PFSK-1 (cell line): ENCODE results near the gene SANBR. TPM values are rescaled to one million over a fixed set of nuclear protein-coding genes. Genes with fewer than 3 reads are reported as not detected.

Source experiments
- FOXP2 ChIP-seq: optimal IDR thresholded peaks from 2 replicates; pipeline ENCODE3; 2011; ENCODE audit warnings: borderline replicate concordance, control low read depth, inconsistent platforms; ENCODE audit not compliant: insufficient read depth; ENCODE audit errors: extremely low read length, extremely low read depth
- POLR2AphosphoS5 ChIP-seq: IDR thresholded peaks from 2 replicates; pipeline ENCODE4 v1.6.1; 2012; ENCODE audit warnings: low read depth, mild to moderate bottlenecking, control low read depth, low read length, moderate library complexity
- SIN3A ChIP-seq: IDR thresholded peaks from 2 replicates; pipeline ENCODE4 v1.6.1; 2012; ENCODE audit warnings: mild to moderate bottlenecking, low read length, moderate library complexity, borderline replicate concordance; ENCODE audit not compliant: insufficient read depth
- TAF1 ChIP-seq: IDR thresholded peaks from 2 replicates; pipeline ENCODE4 v1.6.1; 2012; ENCODE audit warnings: low read length, control low read depth, borderline replicate concordance; ENCODE audit not compliant: insufficient read depth
- polyA plus RNA-seq: library from polyadenylated mRNA; unstranded; fragments of >200 nt; gene quantifications from one replicate; pipeline ENCODE4 v1.2.1, GENCODE V29; 2012; ENCODE audit warnings: low read depth, missing spikeins; ENCODE audit not compliant: insufficient read length
- TF ChIP-seq, protein P1 (sequence below), 2 experiments: IDR thresholded peaks; 2 replicates each; pipeline versions ENCODE4 v1.6.1 to v1.8.0; 2011 to 2012; ENCODE audit warnings: low read depth in 2 of 2, low read length in 2 of 2, control low read depth in 1 of 2, inconsistent platforms in 1 of 2, mild to moderate bottlenecking in 1 of 2, moderate library complexity in 1 of 2; ENCODE audit not compliant: insufficient read depth in 1 of 2

Gene SANBR
- polyA plus RNA-seq = 2.4 TPM

DNA sequence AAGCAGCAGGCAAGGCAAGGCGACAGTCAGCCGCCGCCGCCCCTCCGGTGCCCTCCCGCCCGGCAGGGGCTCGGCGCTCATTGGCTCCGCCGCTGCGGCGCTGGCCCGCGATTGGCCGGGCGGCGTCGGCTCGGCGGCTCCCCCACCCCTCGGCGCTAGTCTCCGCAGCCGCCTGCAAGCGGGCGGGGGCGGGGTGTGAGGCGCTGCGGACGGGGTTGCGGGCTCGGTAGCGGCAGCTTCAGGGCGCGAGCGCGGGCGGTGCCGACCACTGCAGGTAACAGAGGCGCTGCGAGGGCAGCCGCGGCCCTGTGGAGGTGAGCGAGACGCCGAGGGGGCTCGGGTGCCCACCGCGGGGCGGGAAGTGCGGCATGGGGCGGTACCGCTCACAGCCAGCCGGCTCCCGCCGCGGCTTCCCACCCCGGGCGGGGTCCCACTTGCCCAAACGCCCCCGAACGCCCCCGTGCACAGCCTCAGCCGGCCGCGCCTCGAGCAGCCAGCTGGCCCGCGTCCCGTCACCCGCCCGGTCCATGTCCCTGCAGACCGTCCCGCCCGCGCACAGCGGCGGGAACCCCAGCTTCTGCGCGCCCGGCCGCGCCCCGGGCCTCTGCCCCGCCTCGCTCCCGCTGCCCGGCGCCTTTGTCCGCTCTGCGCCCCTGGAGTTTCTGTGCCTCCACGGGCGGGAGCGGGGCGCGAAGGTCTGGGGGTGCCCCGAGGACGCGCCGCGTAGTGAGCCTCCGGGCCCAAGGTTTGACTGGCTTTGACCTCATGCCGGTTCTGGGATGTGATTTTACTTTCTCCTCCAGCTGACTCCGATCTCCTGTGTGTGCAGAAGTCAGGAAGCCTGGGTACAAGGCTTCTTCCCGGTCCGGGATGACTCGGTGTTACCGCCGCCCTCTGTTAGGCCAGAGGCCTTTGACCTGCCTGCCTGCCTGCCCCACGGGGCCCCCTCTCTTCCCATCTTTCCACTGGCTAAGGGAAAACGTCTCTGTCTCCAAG lies at the start of gene SANBR:
SANBR (plus strand) TSS at position 158 of the 996 bp plus-strand sequence. CDS start 4,480 bp downstream, outside the sequence.
- TF ChIP-seq, protein P1, sequence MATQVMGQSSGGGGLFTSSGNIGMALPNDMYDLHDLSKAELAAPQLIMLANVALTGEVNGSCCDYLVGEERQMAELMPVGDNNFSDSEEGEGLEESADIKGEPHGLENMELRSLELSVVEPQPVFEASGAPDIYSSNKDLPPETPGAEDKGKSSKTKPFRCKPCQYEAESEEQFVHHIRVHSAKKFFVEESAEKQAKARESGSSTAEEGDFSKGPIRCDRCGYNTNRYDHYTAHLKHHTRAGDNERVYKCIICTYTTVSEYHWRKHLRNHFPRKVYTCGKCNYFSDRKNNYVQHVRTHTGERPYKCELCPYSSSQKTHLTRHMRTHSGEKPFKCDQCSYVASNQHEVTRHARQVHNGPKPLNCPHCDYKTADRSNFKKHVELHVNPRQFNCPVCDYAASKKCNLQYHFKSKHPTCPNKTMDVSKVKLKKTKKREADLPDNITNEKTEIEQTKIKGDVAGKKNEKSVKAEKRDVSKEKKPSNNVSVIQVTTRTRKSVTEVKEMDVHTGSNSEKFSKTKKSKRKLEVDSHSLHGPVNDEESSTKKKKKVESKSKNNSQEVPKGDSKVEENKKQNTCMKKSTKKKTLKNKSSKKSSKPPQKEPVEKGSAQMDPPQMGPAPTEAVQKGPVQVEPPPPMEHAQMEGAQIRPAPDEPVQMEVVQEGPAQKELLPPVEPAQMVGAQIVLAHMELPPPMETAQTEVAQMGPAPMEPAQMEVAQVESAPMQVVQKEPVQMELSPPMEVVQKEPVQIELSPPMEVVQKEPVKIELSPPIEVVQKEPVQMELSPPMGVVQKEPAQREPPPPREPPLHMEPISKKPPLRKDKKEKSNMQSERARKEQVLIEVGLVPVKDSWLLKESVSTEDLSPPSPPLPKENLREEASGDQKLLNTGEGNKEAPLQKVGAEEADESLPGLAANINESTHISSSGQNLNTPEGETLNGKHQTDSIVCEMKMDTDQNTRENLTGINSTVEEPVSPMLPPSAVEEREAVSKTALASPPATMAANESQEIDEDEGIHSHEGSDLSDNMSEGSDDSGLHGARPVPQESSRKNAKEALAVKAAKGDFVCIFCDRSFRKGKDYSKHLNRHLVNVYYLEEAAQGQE (IDR thresholded peaks at IDR 0.05; ENCODE audit: insufficient read depth in 1 of 2, low read depth in 2 of 2, low read length in 2 of 2) = no peak
- TF ChIP-seq FOXP2 (peak; percentile 4), POLR2AphosphoS5 (peak; percentile 57)

DNA sequence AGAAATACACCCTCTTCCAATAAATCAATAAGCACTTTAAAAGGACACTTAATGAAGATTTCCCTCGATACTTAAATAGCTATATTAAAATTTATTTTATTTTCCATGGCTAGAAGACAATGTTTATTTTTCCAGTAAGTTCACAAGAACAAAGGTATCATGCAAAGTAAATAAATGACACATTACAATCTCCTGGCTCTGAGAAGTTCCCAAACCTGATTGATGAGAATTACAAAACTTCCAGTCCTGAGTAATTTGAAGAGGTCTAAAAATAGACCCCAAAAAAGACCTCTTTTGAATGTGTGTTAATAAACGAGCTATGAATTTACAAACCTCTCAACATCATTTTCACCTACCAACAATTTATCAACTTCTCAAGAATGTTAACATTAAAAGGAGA lies 49.7 kb upstream of the SANBR start:
- no peak for TF ChIP-seq POLR2AphosphoS5
- TF ChIP-seq TAF1 = no peak
- TF ChIP-seq, protein P1 (IDR thresholded peaks at IDR 0.05; ENCODE audit: insufficient read depth in 1 of 2, low read depth in 2 of 2, low read length in 2 of 2) = no peak
- TF ChIP-seq FOXP2 = no peak
- no peak for TF ChIP-seq SIN3A

DNA sequence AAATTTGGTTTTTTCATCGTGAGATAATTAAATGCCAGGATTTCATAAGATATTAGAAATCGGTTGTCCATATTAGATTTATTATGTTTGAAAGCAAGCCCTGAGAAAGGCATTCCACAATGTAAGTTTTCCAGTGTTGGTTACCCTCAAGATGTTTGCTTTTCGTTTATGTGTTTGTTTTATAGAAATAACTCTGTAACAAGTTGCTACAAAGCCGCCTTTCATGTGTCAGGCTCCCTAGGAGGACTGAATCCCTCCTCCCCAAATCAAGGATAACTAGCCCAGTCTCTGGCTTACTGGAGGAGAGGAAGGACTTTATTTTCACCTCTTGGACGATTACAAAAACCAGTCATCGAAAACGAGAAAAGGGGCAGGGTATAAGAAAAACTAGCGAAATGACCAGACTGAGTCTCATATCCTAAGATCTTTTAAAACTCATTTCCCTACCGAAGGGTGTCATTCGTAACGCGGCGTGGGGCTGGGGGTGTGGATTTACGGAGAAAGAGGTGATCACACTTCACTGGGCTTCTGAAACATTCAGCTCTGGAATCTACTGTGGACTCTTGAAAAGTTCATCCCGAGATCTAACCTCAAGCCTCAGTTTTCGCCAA lies 49.2 kb upstream of the SANBR start:
- TF ChIP-seq, protein P1 (IDR thresholded peaks at IDR 0.05; ENCODE audit: insufficient read depth in 1 of 2, low read depth in 2 of 2, low read length in 2 of 2) = no peak
- no peak for TF ChIP-seq TAF1
- no peak for TF ChIP-seq SIN3A
- no peak for TF ChIP-seq POLR2AphosphoS5
- TF ChIP-seq FOXP2 = no peak

DNA sequence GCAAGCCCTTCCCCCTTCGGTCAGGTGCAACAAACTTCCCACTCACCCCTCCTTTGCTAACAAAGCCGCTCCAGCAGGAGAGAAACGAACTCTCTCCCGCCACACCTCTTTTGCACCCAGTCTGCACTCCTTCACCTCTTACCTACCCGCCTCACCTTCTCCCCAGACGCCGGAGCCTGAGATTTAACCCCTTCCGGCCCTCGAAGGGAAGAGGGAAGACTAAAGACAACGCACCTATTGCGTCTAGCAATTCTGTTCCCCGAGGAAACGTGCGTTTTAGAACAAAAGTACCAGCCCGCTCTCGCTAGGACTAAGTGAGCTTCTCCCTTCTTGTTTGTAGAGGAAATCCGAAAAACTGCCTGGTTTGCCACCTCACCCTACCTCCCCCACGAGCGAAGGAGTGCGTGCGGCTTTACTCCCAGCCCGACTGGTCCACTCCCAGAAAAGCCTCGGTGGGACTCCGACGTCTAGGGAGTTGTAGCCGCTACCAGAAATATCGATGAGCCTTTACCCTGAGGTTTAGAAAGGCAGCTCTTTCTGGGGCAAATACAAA lies 48.6 kb upstream of the SANBR start:
- TF ChIP-seq FOXP2 (no peak), TAF1 (peak; percentile 76; the same call in 1 of the 2 replicates), POLR2AphosphoS5 (no peak; the same call in 1 of the 2 replicates), SIN3A (0 out of 2 replicates have a peak, but pooled peaks have one; percentile 37)
- TF ChIP-seq, protein P1 (IDR thresholded peaks at IDR 0.05; ENCODE audit: insufficient read depth in 1 of 2, low read depth in 2 of 2, low read length in 2 of 2) = no peak
